Measurements from ENCODE around the gene CEND1.

DNA sequence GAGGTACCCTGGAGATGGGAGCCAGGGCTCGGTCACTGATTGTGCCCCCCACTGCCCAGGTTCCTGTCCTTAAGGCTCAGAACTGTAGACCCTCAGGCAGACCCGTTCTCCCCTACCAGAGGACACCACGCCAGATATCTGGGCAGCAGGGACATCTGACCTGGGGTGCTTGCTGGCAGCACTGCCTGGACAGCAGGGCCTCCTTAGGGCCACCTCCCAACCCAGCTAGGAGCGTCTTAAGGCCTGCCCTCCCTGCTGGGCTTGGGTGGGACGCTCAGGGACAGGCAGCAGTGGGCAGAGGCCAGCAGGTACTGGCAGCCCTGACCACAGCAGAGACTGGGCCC, 49.4 kb upstream of the CEND1 start:
- TF ChIP-seq SMC3 (conservative IDR thresholded peaks at IDR 0.05; ENCODE audit: poor library complexity) (no peak), RAD21 (conservative IDR thresholded peaks at IDR 0.05) (no peak), EP300 (conservative IDR thresholded peaks at IDR 0.05; ENCODE audit: poor library complexity, severe bottlenecking) (no peak), MXI1 (conservative IDR thresholded peaks at IDR 0.05; ENCODE audit: poor library complexity, severe bottlenecking) (no peak), POLR2AphosphoS5 (IDR thresholded peaks at IDR 0.05) (no peak), TAF1 (IDR thresholded peaks at IDR 0.05; ENCODE audit: low read depth) (no peak)
- TF ChIP-seq, protein P1, sequence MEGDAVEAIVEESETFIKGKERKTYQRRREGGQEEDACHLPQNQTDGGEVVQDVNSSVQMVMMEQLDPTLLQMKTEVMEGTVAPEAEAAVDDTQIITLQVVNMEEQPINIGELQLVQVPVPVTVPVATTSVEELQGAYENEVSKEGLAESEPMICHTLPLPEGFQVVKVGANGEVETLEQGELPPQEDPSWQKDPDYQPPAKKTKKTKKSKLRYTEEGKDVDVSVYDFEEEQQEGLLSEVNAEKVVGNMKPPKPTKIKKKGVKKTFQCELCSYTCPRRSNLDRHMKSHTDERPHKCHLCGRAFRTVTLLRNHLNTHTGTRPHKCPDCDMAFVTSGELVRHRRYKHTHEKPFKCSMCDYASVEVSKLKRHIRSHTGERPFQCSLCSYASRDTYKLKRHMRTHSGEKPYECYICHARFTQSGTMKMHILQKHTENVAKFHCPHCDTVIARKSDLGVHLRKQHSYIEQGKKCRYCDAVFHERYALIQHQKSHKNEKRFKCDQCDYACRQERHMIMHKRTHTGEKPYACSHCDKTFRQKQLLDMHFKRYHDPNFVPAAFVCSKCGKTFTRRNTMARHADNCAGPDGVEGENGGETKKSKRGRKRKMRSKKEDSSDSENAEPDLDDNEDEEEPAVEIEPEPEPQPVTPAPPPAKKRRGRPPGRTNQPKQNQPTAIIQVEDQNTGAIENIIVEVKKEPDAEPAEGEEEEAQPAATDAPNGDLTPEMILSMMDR (IDR thresholded peaks at IDR 0.05; ENCODE audit: poor library complexity, severe bottlenecking), result no peak
- TF ChIP-seq, protein P2, sequence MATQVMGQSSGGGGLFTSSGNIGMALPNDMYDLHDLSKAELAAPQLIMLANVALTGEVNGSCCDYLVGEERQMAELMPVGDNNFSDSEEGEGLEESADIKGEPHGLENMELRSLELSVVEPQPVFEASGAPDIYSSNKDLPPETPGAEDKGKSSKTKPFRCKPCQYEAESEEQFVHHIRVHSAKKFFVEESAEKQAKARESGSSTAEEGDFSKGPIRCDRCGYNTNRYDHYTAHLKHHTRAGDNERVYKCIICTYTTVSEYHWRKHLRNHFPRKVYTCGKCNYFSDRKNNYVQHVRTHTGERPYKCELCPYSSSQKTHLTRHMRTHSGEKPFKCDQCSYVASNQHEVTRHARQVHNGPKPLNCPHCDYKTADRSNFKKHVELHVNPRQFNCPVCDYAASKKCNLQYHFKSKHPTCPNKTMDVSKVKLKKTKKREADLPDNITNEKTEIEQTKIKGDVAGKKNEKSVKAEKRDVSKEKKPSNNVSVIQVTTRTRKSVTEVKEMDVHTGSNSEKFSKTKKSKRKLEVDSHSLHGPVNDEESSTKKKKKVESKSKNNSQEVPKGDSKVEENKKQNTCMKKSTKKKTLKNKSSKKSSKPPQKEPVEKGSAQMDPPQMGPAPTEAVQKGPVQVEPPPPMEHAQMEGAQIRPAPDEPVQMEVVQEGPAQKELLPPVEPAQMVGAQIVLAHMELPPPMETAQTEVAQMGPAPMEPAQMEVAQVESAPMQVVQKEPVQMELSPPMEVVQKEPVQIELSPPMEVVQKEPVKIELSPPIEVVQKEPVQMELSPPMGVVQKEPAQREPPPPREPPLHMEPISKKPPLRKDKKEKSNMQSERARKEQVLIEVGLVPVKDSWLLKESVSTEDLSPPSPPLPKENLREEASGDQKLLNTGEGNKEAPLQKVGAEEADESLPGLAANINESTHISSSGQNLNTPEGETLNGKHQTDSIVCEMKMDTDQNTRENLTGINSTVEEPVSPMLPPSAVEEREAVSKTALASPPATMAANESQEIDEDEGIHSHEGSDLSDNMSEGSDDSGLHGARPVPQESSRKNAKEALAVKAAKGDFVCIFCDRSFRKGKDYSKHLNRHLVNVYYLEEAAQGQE (IDR thresholded peaks at IDR 0.05; ENCODE audit: borderline replicate concordance), result no peak
